ENCODE data around the gene DKK2.
A peak's percentile ranks its signal among the peaks of the same experiment; 100 is the strongest.

DKK2 gene

DNA sequence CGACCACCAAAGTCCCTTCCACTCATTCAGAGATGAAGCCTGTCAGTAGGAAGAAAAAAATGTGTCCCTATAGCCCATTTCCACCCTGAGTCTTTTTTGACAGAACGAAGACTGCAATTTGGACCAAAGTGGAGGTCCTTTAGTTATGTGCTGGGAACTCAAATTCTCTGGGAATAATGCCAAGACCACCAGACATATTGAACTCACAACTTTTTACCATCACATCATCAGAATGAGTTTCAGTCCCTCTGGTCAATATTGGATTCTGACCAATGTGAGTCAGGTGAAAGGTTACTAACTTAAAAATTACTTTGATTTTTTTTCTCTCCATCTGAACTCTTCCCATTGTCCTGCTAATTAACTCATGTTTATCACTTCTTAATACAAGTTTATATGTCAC, 128.9 kb downstream of the DKK2 start:
- DNase-seq: no peak

- no peak for DNase-seq
Observed at GRCh38 chr4:106906728-106907127, 129.4 kb downstream of the DKK2 start.

GRCh38 chr4:106898621-106899230, 137.4 kb downstream of the DKK2 start:
- DNase-seq: peak; percentile 25

DNA sequence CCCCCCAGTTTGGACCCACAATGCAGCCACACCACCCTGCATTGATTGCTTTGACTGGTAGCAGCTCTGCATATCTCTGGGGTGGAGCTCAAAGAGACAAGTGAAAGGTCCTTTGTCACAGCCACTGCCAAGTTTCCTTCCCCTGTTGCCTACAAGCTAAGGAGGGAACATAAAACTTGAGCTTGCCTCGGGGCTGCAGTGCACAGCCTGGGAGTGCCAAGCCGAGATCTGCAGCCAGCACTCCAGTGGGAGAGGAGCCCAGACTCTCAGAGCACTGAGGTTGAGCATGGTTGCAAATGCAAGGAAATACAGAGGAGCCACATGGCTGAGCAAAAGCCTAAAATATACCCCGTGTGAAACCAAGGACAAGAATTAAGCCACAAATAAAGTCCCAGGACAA, 142.2 kb downstream of the DKK2 start:
- DNase-seq: no peak

- no peak for DNase-seq
Observed at GRCh38 chr4:106893395-106893881, 142.7 kb downstream of the DKK2 start.

GRCh38 chr4:106892786-106893185, 143.3 kb downstream of the DKK2 start:
- no peak for DNase-seq

DNA sequence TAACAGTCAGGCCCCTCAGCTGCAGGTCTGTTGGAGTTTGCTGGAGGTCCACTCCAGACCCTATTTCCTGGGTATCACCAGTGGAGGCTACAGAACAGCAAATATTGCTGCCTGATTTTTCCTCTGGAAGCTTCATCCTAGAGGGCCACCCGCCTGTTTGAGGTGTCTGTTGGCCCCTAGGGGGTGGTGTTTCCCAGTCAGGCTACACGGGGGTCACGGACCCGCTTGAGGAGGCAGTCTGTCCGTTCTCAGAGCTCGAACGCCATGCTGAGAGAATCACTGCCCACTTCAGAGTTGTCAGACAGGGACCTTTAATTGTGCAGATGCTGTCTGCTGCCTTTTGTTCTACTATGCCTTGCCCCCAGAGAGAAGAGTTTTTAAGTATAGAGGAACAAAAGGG, 160.8 kb downstream of the DKK2 start:
- no peak for DNase-seq
